GM19025 (cell line): Measurements from ENCODE around the gene PRKN.
"Not testable (repeated sequence)": the region's sequence is repeated elsewhere in the genome, so short reads cannot be mapped to it uniquely, and the experiment has no call there.

Source experiments
- ATAC-seq: cut with Tn5 transposase; IDR thresholded peaks from one replicate; pipeline ENCODE4 v1.9.1; 2021; ENCODE audit warnings: mild to moderate bottlenecking, low read depth, moderate library complexity; ENCODE audit not compliant: unreplicated experiment

Gene PRKN

DNA sequence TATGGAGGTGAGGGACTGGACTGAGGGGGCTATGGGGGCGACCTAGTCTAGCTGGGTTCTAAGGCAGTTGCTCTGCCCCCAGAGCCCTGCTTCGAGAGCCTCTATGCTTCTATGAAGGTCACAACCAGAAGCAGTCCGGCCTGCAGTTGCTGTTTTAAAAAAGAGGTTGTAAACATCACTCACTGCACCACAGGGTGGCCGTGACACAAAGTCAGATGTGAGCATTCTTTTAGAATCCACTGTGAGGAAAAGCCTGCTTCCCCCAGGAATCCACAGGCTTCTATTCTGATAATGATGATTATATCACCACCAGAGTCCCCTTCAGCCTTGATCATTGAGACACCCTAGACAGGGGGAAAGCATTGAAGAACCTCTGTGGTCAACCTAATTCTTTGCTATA is 1224.0 kb downstream of the PRKN start:
- ATAC-seq, result no peak

DNA sequence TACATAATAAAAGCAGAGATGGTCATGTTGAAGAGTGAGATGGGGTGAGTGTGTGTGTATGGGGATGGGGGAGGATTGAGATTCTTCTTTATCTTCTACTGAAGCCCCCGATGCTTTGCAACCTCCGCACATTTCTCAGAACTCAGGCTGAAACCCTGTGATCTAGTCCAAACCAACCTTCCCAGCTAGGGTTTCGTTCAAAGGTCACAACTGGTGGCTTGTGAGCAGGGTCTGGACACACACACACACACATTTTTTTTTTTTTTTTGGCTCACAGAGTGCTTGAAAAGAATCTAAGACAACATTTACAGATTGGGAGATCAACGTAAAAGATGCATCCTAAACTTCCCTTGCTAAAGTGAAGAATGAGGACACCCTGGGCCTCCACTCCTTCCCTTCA is 1228.7 kb downstream of the PRKN start:
- ATAC-seq, result no peak

DNA sequence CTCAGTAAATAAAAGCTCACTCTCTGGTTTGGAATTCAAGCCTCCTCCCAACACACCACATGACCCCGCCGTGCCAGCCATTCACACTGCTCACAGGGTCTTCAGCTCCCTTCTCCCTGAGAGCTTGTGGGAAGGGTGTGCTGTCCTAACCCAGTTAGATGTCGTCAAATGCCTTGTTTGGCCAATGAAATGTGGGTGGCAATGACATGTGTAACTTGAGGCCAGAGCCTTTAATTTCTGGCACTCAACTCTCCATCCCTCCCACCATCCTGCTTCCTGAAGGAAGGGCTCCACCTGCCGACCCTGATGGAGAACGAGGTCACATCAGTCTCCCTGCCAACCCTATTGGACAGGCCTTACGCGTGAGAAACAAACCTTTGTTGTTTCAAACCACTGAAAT is 1229.2 kb downstream of the PRKN start:
- ATAC-seq, result no peak

DNA sequence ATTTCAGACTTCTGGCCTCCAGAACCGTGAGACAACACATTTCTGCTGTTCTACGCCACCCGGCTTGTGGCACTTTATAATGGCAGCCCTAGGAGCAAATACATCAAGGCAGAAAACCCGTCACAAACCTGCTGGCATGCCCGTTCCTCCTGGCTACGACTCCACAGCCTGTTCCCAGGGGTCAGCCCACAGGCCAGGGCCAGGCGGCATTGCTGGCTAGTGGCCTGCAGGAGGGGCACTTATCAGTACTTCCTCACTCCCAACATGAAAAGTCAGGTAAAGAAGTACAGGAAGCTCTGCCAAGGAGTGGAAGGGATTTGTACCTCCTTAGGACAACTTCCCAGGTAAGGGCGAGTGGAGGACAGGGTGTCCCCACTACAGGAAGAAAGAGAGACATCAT is 1230.6 kb downstream of the PRKN start:
- no peak for ATAC-seq

DNA sequence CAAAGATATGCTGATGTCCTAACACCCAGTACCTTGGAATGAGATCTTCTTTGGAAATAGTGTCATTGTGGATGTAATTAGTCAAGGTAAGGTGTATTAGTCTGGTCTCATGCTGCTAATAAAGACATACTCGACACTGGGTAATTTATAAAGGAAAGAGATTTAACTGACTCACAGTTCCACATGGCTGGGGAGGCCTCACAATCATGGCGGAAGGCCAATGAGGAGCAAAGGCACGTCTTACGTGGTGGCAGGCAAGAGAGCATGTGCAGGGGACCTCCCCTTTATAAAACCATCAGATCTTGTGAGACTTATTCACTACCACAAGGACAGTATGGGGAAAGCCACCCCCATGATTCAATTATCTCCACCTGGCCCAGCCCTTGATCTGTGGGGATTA is 1231.3 kb downstream of the PRKN start:
- ATAC-seq, result not testable (repeated sequence)

DNA sequence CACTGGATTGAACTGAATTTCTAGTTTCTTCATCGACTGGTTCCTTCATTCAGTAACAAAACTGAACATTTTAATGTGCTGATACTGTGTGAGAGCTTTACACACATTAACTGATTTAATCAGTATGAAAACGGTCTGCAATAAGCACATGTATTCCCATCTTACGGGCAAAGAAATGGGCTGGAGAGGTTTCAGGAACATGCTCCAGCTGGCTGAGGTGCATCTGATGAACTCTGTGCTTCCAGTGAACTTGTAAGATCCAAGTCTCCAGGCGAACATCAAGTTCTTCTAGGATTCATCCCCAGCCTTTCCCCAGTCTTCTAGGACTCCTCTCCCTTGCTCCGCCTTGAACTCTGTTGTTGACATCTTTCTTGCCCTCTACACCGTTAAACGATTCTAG is 1233.0 kb downstream of the PRKN start:
- ATAC-seq, result no peak

DNA sequence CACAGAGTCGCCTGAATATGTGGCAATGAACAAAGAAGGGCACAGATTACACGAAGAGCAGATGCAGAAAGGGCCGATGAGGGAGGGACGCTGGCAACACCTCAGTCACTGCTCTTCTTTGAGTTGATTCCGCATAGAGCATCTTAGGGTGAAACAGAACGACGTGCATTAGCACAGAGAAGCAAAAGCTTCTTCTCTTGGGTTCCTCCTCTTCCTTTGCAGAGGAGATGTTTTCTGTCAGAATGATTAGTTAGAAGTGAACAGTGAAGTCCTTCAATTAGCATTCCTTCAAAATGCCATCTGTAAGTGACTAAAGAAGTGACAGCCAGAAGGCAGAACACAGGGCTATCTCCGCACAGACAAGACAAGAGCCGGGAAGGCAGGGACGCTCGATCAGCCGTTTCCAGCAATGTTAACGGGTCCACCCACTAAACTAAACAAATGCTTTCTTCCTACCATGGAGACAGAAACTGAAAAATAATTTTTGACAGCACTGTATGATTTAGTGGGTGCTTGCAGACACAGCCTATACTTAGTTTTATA is 1233.9 kb downstream of the PRKN start:
- ATAC-seq, result no peak

DNA sequence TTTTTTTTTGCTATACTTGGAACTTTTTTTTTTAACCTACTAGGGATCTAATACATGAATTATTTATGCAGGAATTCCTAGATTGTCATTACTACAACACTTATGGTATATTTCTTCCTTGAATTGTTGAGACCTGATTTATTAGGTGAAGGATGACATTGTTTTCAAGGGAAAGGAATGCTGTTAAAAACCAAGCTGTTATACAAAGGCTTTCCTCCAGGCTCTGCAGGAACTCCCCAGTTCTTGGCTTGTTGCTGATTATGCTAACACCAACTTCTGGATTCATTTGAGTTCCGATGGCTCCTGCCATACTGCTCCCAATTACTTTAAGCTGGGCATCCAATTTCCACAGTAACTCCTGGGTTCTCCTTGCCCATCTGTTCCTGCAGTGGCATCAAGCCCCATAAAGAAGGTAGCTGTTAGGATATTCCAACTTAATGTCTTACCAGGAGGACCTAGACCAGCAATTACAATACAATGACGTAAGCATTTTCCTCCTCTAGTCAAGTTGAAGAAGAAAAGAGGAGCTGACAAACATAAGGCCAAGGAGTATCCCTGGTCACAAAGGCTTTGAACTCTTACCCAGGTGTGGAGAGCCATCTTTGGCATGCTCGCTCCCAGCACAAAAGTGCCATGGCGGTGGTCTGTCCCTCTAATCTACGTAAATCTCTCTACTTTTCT is 1237.8 kb downstream of the PRKN start:
- ATAC-seq, result no peak

DNA sequence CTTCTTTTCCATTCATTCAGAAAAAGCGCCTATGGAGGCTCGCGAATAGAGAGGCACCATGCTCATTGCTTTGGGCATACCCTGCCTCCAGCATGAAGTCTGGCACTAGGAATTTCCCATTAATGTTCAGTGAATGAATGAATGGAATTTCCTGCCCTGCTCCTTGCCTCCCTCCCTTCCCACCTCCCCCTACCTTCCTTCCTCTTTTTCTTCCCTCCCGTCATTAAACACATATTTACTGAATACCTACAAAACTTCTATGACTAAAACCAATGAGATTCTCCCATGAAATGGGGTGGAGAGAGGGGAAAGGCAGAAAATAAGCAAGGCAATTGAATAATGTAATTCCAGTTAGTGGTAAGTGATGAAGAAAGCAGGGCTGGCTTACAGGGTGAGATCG is 1239.9 kb downstream of the PRKN start:
- ATAC-seq, result no peak

DNA sequence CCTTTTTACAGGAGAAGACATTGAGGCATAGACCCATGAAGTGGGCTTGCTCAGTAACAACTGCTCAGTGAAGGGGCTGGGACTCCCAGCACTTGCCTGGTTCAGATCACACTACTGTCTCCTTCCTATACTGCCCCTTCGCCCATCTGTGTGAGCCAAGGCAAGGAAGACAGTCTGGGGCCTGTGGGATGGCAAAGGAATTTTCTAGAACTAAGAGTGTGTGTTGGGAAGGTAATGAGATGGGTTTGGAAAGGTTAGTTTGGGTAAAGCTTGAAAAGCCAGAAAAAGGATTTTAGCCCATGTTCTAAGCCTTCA is 1240.4 kb downstream of the PRKN start:
- no peak for ATAC-seq

DNA sequence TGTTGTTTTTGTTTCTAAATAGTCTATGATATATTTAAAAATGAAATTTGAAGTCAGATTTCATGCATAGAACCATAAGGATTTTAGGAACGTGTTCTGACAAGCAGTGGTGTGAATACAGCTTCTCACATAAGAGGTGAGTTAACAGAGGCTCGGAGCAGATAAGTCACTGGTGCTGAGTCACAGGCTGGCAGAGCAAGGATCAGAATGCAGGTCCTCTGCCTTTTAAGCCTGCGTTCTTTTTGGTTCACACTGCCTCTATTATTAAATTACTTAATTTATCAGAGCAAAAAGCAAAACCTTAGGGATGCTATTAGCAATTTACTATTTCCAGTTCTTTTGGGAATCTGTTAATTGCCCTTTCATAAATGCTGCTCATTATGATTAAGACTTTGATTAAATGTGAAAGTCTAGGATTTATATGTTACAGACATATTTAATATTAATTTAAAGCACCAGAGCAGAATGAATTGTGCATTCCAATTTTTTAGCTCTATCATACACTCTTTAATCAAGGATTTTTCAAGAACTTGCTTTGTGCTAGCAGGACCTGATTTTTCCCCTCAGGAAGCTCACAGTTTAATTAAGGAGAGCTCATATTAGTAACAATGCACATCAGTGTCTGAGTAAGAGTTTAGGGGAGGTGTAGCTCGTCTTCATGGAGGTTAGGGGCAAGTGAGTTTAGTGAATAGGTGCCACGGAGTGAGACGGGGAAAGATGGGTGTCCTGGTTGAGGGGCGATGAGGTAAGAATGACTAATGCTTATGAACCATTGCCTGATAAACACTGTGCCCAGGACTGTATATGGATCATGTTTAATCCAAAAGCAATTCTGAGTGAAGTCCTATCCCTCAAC is 1241.0 kb downstream of the PRKN start:
- no peak for ATAC-seq

DNA sequence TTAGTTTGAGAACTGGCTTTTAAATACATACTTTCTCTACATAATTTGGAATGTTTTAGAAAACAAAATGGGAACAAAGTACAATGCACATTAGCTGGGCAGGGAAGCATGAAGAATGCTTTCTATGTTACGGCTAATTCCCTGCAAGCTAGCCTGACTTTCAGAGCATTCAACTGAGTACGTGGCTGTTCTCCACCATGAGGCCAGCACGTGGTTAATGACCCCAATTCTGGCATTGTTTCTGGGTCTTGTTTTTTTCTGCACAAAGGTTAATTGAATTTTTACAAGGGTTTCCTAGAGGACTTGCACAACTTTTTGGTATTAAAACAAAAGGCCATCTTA is 1245.1 kb downstream of the PRKN start:
- ATAC-seq, result no peak

DNA sequence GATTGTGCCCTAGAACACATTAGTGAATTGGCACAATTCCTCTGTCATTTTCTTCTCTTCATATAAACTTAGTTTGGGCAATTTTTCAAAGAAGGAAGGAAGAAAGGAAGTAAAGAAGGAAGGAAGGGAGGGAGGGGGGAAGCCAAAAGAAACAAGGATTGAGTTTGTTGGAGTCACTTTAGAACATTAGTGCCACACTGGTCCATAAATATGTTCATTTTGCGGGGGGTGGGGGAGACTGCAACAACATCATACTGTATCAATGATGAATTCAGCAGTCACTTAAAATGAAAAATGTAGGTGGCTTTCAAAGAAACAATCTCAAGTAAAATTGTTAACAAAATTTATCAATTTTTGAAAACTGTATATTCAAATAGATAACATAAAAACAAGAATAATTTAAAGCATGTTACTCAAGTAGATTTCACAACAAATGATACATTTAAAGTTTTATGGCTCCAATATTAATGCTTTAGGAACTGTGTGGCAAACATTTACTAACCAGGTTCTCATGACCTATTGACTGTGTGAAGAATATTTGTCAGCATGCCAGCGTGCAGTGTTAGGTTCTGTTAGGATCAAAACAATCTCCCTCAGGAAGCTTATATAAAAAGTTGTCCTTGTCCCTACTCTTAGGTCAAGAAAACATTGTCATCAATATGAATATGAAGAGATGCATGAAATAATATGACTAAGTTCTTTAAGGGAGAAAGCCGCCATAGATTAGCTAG is 1245.6 kb downstream of the PRKN start:
- ATAC-seq, result no peak

DNA sequence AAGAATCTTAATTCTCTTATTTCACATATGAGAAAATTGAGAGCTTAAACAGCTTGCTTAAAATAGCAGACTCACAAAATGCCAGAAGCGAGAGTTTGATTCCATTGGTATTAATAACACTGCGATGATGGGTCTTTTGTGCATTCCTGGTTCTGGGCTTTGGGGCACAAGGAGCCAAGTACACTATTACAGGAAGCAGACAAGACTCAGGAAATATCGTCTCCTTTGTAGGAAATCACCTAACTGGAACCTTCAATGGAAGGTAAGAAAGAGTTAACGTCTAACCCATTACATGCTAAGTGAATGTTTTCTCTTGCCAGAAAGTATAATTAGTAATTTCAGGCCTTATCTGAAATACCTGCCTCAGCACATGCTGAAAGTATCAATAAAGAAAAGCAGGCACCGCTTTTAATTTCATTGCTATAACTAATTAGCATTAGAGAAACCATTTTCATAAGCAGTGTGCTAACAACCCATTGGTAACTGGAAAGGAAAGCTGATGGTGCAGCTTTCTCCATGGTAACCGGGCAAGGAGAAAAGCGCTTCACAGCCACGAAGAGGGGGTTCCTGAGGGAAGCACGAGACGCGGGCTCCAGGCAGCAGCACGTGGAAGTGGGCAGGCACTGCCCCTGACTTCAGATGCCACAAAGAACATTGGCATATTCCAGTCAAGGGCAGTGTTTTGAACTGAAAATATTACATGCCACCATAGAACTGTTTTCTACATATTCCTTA is 1247.0 kb downstream of the PRKN start:
- ATAC-seq, result no peak

DNA sequence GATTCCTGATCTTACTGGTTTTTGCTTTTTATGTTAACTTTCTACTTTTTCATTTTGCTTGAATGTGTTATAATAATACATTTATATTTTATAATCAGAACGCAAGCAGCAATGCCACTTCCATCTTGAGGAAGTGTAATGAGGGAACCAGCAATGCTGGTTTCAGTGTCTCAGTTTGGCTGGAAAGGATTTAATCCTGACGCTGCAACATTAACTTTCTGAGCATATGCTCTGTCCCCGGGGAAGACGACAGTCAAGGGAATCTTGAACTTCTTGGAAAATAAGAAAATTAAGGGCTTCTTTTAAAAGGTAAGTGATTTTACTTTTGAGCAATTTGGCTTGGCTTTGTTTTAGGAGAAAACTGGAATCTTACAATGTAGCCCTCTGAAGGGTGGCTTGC is 1248.2 kb downstream of the PRKN start:
- ATAC-seq, result no peak

DNA sequence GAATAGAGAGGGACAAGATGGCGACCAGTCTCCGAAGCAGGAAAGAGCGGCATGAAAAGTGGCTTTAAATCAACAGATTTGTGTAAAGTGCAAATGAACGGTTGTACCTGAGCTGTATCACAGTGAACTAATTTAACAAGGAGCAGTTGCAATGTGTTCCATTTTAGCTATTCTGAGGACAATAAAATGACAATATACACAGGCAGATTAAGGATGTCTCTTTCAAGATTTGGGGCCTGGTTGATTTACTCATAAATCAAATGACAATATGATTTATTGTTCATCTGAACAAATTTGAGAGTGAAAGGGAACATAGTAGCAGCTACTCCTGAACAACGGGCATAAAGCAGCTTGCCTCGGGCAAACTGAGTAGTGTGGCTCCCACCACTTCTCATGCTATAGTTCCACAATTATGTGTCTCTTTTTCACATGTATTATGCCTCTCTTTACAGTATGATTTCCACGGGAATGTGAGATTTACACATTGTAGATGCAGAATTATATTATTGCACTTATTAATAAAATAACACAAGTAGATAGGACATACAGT is 1249.6 kb downstream of the PRKN start:
- ATAC-seq, result no peak

DNA sequence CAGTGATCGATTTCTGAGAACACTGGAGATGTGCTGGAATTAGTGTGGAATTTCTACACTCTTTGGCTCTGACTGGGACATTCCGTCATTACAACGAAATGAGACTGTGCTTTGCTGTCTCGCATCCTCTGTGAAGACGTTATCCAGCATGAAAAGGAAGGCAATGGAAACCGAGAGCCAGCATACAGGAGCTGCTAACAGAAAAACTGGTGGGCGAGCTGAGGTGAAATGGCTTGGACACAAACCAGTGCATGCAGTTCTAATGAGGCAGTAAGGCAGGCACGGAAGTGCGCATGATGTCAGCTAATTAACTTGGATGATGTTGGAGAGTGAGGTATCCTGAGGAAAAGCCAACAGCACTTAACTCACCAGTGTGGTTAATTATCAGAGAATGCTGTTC is 1250.9 kb downstream of the PRKN start:
- no peak for ATAC-seq

DNA sequence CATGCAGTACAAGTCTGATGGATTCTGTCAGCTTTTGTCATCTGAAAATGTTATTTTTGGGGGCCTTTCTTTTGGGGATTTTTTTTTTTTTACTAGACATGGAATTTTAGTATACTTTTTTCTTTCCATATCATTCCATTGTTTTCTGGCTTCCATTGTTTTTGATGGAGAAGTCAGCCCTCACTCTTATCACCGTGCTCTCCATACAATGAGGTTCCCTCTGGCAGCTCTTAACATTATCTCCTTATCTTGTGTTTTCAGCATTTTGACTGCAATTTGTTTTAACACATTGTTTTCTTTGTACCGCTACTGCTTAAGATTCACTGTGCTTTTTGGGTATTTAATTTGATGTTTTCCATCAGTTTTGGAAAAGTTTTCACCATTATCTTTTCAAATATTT is 1262.2 kb downstream of the PRKN start:
- ATAC-seq, result no peak

DNA sequence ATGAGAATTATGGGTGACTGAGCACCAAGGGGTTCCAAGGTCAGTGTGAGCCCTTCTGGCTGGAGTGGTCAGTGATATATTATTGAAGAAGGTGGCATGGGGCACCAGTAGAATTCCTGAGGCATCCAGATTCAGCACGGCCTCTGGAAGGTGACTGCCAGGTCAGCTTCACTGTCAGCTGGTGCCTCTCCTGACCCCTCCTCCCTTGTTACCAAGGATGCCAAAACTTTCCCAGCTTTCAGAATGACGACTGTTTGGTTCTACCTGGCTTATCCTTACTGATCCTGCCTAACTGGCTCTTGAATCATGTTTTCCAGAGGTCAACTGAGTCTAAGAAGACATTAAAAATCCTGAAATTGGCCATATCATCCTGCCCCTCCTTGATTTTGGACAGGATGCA is 1264.5 kb downstream of the PRKN start:
- no peak for ATAC-seq

DNA sequence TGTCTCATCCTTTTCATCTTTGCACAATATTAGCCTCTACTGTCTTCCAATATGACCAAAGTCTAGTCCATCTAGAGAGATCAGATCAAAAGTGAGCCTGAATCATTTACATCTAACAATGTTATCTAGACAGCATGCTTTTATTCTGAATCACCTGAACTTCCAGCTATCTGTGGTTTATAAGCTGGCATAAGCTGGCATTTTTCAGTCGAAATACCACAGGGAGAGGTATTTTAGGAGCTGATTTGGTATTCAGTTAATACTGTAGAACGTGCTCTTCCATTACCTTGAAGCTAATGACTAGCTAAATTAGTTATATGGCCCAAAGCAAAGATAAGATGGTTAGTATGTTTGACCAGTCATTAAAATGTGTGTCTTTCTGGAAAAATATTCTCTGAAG is 1265.4 kb downstream of the PRKN start:
- no peak for ATAC-seq
